ENCODE data around the gene GLO1.

GRCh38 chr6:38687043-38687353 lies 15.9 kb downstream of the GLO1 start:
- no peak for TF ChIP-seq CTCF (IDR thresholded peaks at IDR 0.05)
- no peak for TF ChIP-seq ZFX (IDR thresholded peaks at IDR 0.05; ENCODE audit: borderline replicate concordance)
